GM23338 (cell line): Measurements from ENCODE around the gene HBZ. TPM values are rescaled to one million over a fixed set of nuclear protein-coding genes. Genes with fewer than 3 reads are reported as not detected.
A peak's percentile ranks its signal among the peaks of the same experiment; 100 is the strongest.
"Not testable (repeated sequence)": the region's sequence is repeated elsewhere in the genome, so short reads cannot be mapped to it uniquely, and the experiment has no call there.

ENCODE experiments used
- ATAC-seq: fragments of 200-7000 bp; cut with Tn5 transposase; 3 replicates; pipeline ENCODE4 v1.9.1; 2020
- DNase-seq: peaks from one replicate; pipeline ENCODE4 v3.0.0-alpha.2; 2015; ENCODE audit warnings: low spot score
- H2AFZ ChIP-seq: fragments of 200-600 bp; sonication (generic); 2 replicates; pipeline ENCODE4 v1.8.0; 2016; ENCODE audit warnings: antibody characterized with exemption, mild to moderate bottlenecking, moderate library complexity
- H3F3A ChIP-seq: fragments of 200-600 bp; sonication (generic); replicated peaks from 2 replicates; pipeline ENCODE4 v1.8.0; 2017; ENCODE audit warnings: antibody characterized with exemption, mixed run types, low read depth
- H3K27ac ChIP-seq: fragments of 200-600 bp; sonication (generic); 2 replicates; pipeline ENCODE4 v1.6.1; 2016; ENCODE audit warnings: low read depth
- H3K27me3 ChIP-seq: fragments of 200-600 bp; sonication (generic); 2 replicates; pipeline ENCODE4 v1.8.0; 2016; ENCODE audit warnings: mild to moderate bottlenecking, mixed run types, moderate library complexity; ENCODE audit not compliant: insufficient read depth
- H3K36me3 ChIP-seq: fragments of 200-600 bp; sonication (generic); 2 replicates; pipeline ENCODE4 v1.8.0; 2016; ENCODE audit warnings: mild to moderate bottlenecking; ENCODE audit not compliant: insufficient read depth
- H3K4me1 ChIP-seq: fragments of 200-600 bp; sonication (generic); 2 replicates; pipeline ENCODE4 v1.8.0; 2016; ENCODE audit warnings: mild to moderate bottlenecking, moderate library complexity; ENCODE audit not compliant: insufficient read depth
- H3K4me2 ChIP-seq: fragments of 200-600 bp; sonication (generic); 2 replicates; pipeline ENCODE4 v1.7.1; 2017; ENCODE audit warnings: mixed run types
- H3K4me3 ChIP-seq: fragments of 200-600 bp; sonication (generic); 2 replicates; pipeline ENCODE4 v1.6.1; 2016; ENCODE audit warnings: mixed run types
- H3K79me2 ChIP-seq: fragments of 200-600 bp; sonication (generic); replicated peaks from 2 replicates; pipeline ENCODE4 v1.8.0; 2017; ENCODE audit warnings: mild to moderate bottlenecking; ENCODE audit not compliant: insufficient read depth
- H3K9me2 ChIP-seq: fragments of 200-600 bp; sonication (generic); 2 replicates; pipeline ENCODE4 v1.8.0; 2017; ENCODE audit not compliant: insufficient read depth
- H4K20me1 ChIP-seq: fragments of 200-600 bp; sonication (generic); replicated peaks from 2 replicates; pipeline ENCODE4 v1.8.0; 2017; ENCODE audit warnings: mild to moderate bottlenecking; ENCODE audit not compliant: insufficient read depth
- H3K27ac Mint-ChIP-seq: 2 replicates; pipeline ENCODE4 v1.8.0; 2020; ENCODE audit warnings: inconsistent platforms, mild to moderate bottlenecking, moderate library complexity, mixed read lengths
- H3K27me3 Mint-ChIP-seq: 3 replicates; pipeline ENCODE4 v1.8.0; 2022; ENCODE audit warnings: low read depth, mild to moderate bottlenecking, moderate library complexity, mixed read lengths, inconsistent platforms; ENCODE audit not compliant: insufficient read depth, poor library complexity
- H3K36me3 Mint-ChIP-seq: 3 replicates; pipeline ENCODE4 v1.8.0; 2021; ENCODE audit warnings: low read depth, mild to moderate bottlenecking, inconsistent platforms, moderate library complexity, mixed read lengths
- H3K4me1 Mint-ChIP-seq: 3 replicates; pipeline ENCODE4 v1.8.0; 2020; ENCODE audit warnings: mild to moderate bottlenecking, inconsistent platforms, mixed read lengths
- H3K4me3 Mint-ChIP-seq: 3 replicates; pipeline ENCODE4 v1.8.0; 2021; ENCODE audit warnings: moderate library complexity, mild to moderate bottlenecking, inconsistent platforms, mixed read lengths
- H3K9me3 Mint-ChIP-seq: 3 replicates; pipeline ENCODE4 v1.8.0; 2020; ENCODE audit warnings: moderate library complexity, mild to moderate bottlenecking, inconsistent platforms, mixed read lengths
- CREB1 ChIP-seq: fragments of 250-450 bp; sonication (Bioruptor Pico); IDR thresholded peaks from 2 replicates; pipeline ENCODE4 v1.5.0; 2020; ENCODE audit warnings: low read depth, mild to moderate bottlenecking, moderate library complexity
- ETS1 ChIP-seq: IDR thresholded peaks from 2 replicates; pipeline ENCODE4 v1.6.1; 2016; ENCODE audit warnings: antibody characterized with exemption
- EZH2 ChIP-seq: fragments of 200-600 bp; sonication (generic); IDR thresholded peaks from one replicate; pipeline ENCODE4 v1.8.0; 2017; ENCODE audit warnings: antibody characterized with exemption, mild to moderate bottlenecking, low read depth; ENCODE audit not compliant: unreplicated experiment
- EZH2phosphoT487 ChIP-seq: fragments of 200-600 bp; sonication (generic); IDR thresholded peaks from one replicate; pipeline ENCODE4 v1.8.1; 2018; ENCODE audit warnings: antibody characterized with exemption; ENCODE audit not compliant: unreplicated experiment
- JUNB ChIP-seq: IDR thresholded peaks from one replicate; pipeline ENCODE4 v1.6.1; 2016; ENCODE audit warnings: antibody characterized with exemption; ENCODE audit not compliant: unreplicated experiment
- NANOG ChIP-seq: IDR thresholded peaks from 2 replicates; pipeline ENCODE4 v1.6.1; 2016; ENCODE audit warnings: antibody characterized with exemption, borderline replicate concordance
- POLR2AphosphoS5 ChIP-seq: IDR thresholded peaks from 2 replicates; pipeline ENCODE4 v1.6.1; 2016; ENCODE audit warnings: antibody characterized with exemption, low read depth
- ZNF114 ChIP-seq: fragments of 250-450 bp; sonication (Bioruptor Pico); IDR thresholded peaks from 2 replicates; pipeline ENCODE4 v1.5.0; 2020; ENCODE audit warnings: mild to moderate bottlenecking, moderate library complexity
- ZNF331 ChIP-seq: fragments of 250-450 bp; sonication (Bioruptor Pico); IDR thresholded peaks from 2 replicates; pipeline ENCODE4 v1.5.0; 2020; ENCODE audit warnings: low read depth, mild to moderate bottlenecking, moderate library complexity
- polyA plus RNA-seq: library from polyadenylated mRNA; unstranded; fragments of >200 nt; fragmentation: Nextera tagmentation; extraction: Ambion mirVana; gene quantifications from 2 replicates; pipeline ENCODE4 v1.2.1, GENCODE V29; 2016
- total RNA-seq: library from RNA; depleted of rRNA; stranded (reverse); fragments of >200 nt; shearing (Covaris generic); gene quantifications from 2 replicates; pipeline ENCODE4 v1.2.3, GENCODE V29; 2014

Gene HBZ
- total and polyA plus RNA-seq, 2 experiments from 2014 or later = 0.39 TPM; not detected in 1

GRCh38 chr16:170788-171187 is 18.3 kb downstream of the HBZ start:
- Histone ChIP-seq H3K9me2 (no peaks in the 10 kb centered on the region), H3K36me3 (no peaks in the 10 kb centered on the region), H3K4me2 (no peak overlapping the region), H3K4me1 (peaks cover 49% of the 10 kb centered on the region), H3K27ac (no peak overlapping the region), H3F3A (peaks cover 12% of the 10 kb centered on the region), H3K79me2 (no peaks in the 10 kb centered on the region), H3K27me3 (peaks cover 88% of the 10 kb centered on the region), H4K20me1 (no peaks in the 10 kb centered on the region; the same call in 1 of the 2 replicates), H3K4me3 (no peak overlapping the region), H2AFZ (no peak overlapping the region)
- ATAC-seq (no peak), DNase-seq (no peak)
- Mint-ChIP-seq H3K27me3 (peaks cover 85% of the 10 kb centered on the region), H3K27ac (no peak overlapping the region), H3K9me3 (no peaks in the 10 kb centered on the region), H3K4me3 (no peak overlapping the region; the same call in 2 of the 3 replicates), H3K4me1 (peaks cover 52% of the 10 kb centered on the region), H3K36me3 (no peaks in the 10 kb centered on the region; the same call in 2 of the 3 replicates)
- no peak for TF ChIP-seq JUNB
- no peak for TF ChIP-seq EZH2phosphoT487
- TF ChIP-seq ZNF114 (CRISPR knock-in tag) = no peak
- no peak for TF ChIP-seq ZNF331 (CRISPR knock-in tag)
- TF ChIP-seq POLR2AphosphoS5 = no peak
- TF ChIP-seq CREB1 = no peak
- no peak for TF ChIP-seq ETS1
- no peak for TF ChIP-seq NANOG

- not testable (repeated sequence) for H2AFZ ChIP-seq, DNase-seq, H3K27ac Mint-ChIP-seq, H3K4me2 ChIP-seq, H4K20me1 ChIP-seq, H3K9me2 ChIP-seq, H3K27ac ChIP-seq, H3K36me3 ChIP-seq, H3K79me2 ChIP-seq, H3K9me3 Mint-ChIP-seq, H3K36me3 Mint-ChIP-seq, H3F3A ChIP-seq
- peak; percentile 4; the same call in 2 of the 3 replicates for ATAC-seq
- H3K4me1 Mint-ChIP-seq = peaks cover 42% of the 10 kb centered on the region
- Histone ChIP-seq H3K4me3 (peak within 1 kb of the TSS; percentile 30; the same call in 1 of the 2 replicates), H3K4me1 (peaks cover 38% of the 10 kb centered on the region), H3K27me3 (peaks cover 84% of the 10 kb centered on the region)
- H3K4me3 Mint-ChIP-seq = peak within 1 kb of the TSS; percentile 52
- H3K27me3 Mint-ChIP-seq = peaks cover 77% of the 10 kb centered on the region
These were observed 20.0 kb downstream of the HBZ start, which contains the start of gene HBA2 for GRCh38 chr16:172374-172941. TSS of gene HBA2 (plus strand) at chr16:172876. CDS start at chr16:172913, 37 bp downstream.

- H3K79me2 ChIP-seq, H3K36me3 ChIP-seq, H3K9me3 Mint-ChIP-seq, H3K27ac Mint-ChIP-seq, ATAC-seq, DNase-seq, H3K36me3 Mint-ChIP-seq, H2AFZ ChIP-seq, H3K9me2 ChIP-seq, H3K4me2 ChIP-seq, H4K20me1 ChIP-seq, H3K27ac ChIP-seq: not testable (repeated sequence)
- Histone ChIP-seq H3F3A (peaks cover 11% of the 10 kb centered on the region; the same call in 1 of the 2 replicates), H3K27me3 (peaks cover 84% of the 10 kb centered on the region), H3K4me3 (peak overlapping the region; percentile 30; the same call in 1 of the 2 replicates), H3K4me1 (peaks cover 29% of the 10 kb centered on the region)
- peaks cover 38% of the 10 kb centered on the region for H3K4me1 Mint-ChIP-seq
- TF ChIP-seq EZH2 (peak; percentile 87), EZH2phosphoT487 (peak; percentile 81)
- peaks cover 77% of the 10 kb centered on the region for H3K27me3 Mint-ChIP-seq
- peak overlapping the region; percentile 52 for H3K4me3 Mint-ChIP-seq
These were observed 20.9 kb downstream of the HBZ start for GRCh38 chr16:173211-173854.
